ENCODE results near the gene ZNF722. TPM values are rescaled to one million over a fixed set of nuclear protein-coding genes. Genes with fewer than 3 reads are reported as not detected.

Gene ZNF722
- total and polyA plus RNA-seq, 2 experiments from 2014 or later: not detected

- peaks cover 6% of the 10 kb centered on the region; the same call in 2 of the 3 replicates for H3K36me3 Mint-ChIP-seq (ENCODE audit: low read depth)
- Histone ChIP-seq H3F3A (replicated peaks; ENCODE audit: low read depth) (no peaks in the 10 kb centered on the region), H3K36me3 (ENCODE audit: insufficient read depth) (peaks cover 16% of the 10 kb centered on the region; the same call in 1 of the 2 replicates), H3K4me3 (no peak overlapping the region), H4K20me1 (replicated peaks; ENCODE audit: insufficient read depth) (no peaks in the 10 kb centered on the region), H3K79me2 (replicated peaks; ENCODE audit: insufficient read depth) (no peaks in the 10 kb centered on the region), H3K27me3 (ENCODE audit: insufficient read depth) (no peaks in the 10 kb centered on the region), H3K9me2 (ENCODE audit: insufficient read depth) (no peaks in the 10 kb centered on the region), H3K27ac (ENCODE audit: low read depth) (no peak overlapping the region), H3K4me1 (ENCODE audit: insufficient read depth) (no peaks in the 10 kb centered on the region), H3K4me2 (no peak overlapping the region), H2AFZ (no peak overlapping the region)
- DNase-seq (ENCODE audit: low spot score) (no peak), ATAC-seq (no peak)
- TF ChIP-seq REST (IDR thresholded peaks at IDR 0.05; ENCODE audit: unreplicated experiment) (no peak), POLR2AphosphoS5 (IDR thresholded peaks at IDR 0.05; ENCODE audit: low read depth) (no peak), CREB1 (CRISPR knock-in tag; IDR thresholded peaks at IDR 0.05; ENCODE audit: low read depth) (no peak), EZH2 (IDR thresholded peaks at IDR 0.05; ENCODE audit: low read depth, unreplicated experiment) (no peak), EZH2phosphoT487 (IDR thresholded peaks at IDR 0.05; ENCODE audit: unreplicated experiment) (no peak), ZNF114 (CRISPR knock-in tag; IDR thresholded peaks at IDR 0.05) (no peak), STAT1 (IDR thresholded peaks at IDR 0.05; ENCODE audit: unreplicated experiment) (no peak), ETS1 (IDR thresholded peaks at IDR 0.05) (no peak), ZNF331 (CRISPR knock-in tag; IDR thresholded peaks at IDR 0.05; ENCODE audit: low read depth) (no peak), CTCF (conservative IDR thresholded peaks at IDR 0.05; ENCODE audit: low read depth in 2 of 2) (no peak), NANOG (IDR thresholded peaks at IDR 0.05; ENCODE audit: borderline replicate concordance) (no peak), JUNB (IDR thresholded peaks at IDR 0.05; ENCODE audit: unreplicated experiment) (no peak), ZNF462 (CRISPR knock-in tag; IDR thresholded peaks at IDR 0.05) (no peak)
- no peak overlapping the region for H3K4me3 Mint-ChIP-seq
- H3K9me3 Mint-ChIP-seq: peaks cover 86% of the 10 kb centered on the region
- H3K27ac Mint-ChIP-seq: no peak overlapping the region
- no peaks in the 10 kb centered on the region for H3K4me1 Mint-ChIP-seq
- H3K27me3 Mint-ChIP-seq (ENCODE audit: insufficient read depth, low read depth, poor library complexity): no peaks in the 10 kb centered on the region
These were observed 30.0 kb upstream of the ZNF722 start for GRCh38 chr7:63968629-63969028.
